ENCODE measurements around the gene KCNK1. TPM values are rescaled to one million over a fixed set of nuclear protein-coding genes. Genes with fewer than 3 reads are reported as not detected.

Gene KCNK1
- total RNA-seq, 2 experiments from 2014 or later: not detected

- Mint-ChIP-seq H3K4me1 (ENCODE audit: low read depth) (no peaks in the 10 kb centered on the region), H3K36me3 (ENCODE audit: low read depth) (no peaks in the 10 kb centered on the region), H3K27me3 (peaks cover 8% of the 10 kb centered on the region), H3K4me3 (no peak overlapping the region), H3K27ac (no peak overlapping the region), H3K9me3 (no peaks in the 10 kb centered on the region)
- TF ChIP-seq, protein P1, sequence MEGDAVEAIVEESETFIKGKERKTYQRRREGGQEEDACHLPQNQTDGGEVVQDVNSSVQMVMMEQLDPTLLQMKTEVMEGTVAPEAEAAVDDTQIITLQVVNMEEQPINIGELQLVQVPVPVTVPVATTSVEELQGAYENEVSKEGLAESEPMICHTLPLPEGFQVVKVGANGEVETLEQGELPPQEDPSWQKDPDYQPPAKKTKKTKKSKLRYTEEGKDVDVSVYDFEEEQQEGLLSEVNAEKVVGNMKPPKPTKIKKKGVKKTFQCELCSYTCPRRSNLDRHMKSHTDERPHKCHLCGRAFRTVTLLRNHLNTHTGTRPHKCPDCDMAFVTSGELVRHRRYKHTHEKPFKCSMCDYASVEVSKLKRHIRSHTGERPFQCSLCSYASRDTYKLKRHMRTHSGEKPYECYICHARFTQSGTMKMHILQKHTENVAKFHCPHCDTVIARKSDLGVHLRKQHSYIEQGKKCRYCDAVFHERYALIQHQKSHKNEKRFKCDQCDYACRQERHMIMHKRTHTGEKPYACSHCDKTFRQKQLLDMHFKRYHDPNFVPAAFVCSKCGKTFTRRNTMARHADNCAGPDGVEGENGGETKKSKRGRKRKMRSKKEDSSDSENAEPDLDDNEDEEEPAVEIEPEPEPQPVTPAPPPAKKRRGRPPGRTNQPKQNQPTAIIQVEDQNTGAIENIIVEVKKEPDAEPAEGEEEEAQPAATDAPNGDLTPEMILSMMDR (IDR thresholded peaks at IDR 0.05): no peak
- ChIA-PET CTCF (no interaction called here), POLR2A (no interaction called here)
- intact Hi-C loops (cut with micrococcal nuclease): no loop called here
- no peak for ATAC-seq
- no peak for DNase-seq
Observed at GRCh38 chr1:233657466-233657865, 43.6 kb downstream of the KCNK1 start.

- ATAC-seq: no peak
- no peaks in the 10 kb centered on the region for H3K36me3 Mint-ChIP-seq (ENCODE audit: low read depth)
- intact Hi-C loops (cut with micrococcal nuclease): no loop called here
- H3K4me1 Mint-ChIP-seq (ENCODE audit: low read depth): no peaks in the 10 kb centered on the region
- TF ChIP-seq, protein P1 (IDR thresholded peaks at IDR 0.05): no peak
- no peak overlapping the region for H3K27ac Mint-ChIP-seq
- ChIA-PET CTCF (interaction anchor here (1.1 kb wide), 1 partner anchor 219 kb away, joined by 4 read pairs; no protein-coding TSS in a partner anchor), POLR2A (interaction anchor here (0.6 kb wide), 1 partner anchor 922 kb away, joined by 3 read pairs; no protein-coding TSS in a partner anchor)
- H3K27me3 Mint-ChIP-seq: peaks cover 4% of the 10 kb centered on the region
- DNase-seq: no peak
- H3K4me3 Mint-ChIP-seq: no peak overlapping the region
- H3K9me3 Mint-ChIP-seq: no peaks in the 10 kb centered on the region
Observed at GRCh38 chr1:233659495-233659894, 45.6 kb downstream of the KCNK1 start.

GRCh38 chr1:233661376-233662159 is 47.7 kb downstream of the KCNK1 start:
- ChIA-PET CTCF (no interaction called here), POLR2A (no interaction called here)
- Mint-ChIP-seq H3K4me3 (no peak overlapping the region), H3K9me3 (no peaks in the 10 kb centered on the region), H3K36me3 (ENCODE audit: low read depth) (no peaks in the 10 kb centered on the region), H3K4me1 (ENCODE audit: low read depth) (no peaks in the 10 kb centered on the region), H3K27ac (no peak overlapping the region), H3K27me3 (peaks cover 5% of the 10 kb centered on the region)
- intact Hi-C loops (cut with micrococcal nuclease): no loop called here
- DNase-seq (no peak), ATAC-seq (no peak)
- TF ChIP-seq, protein P1 (IDR thresholded peaks at IDR 0.05): no peak

GRCh38 chr1:233662575-233663304 is 48.8 kb downstream of the KCNK1 start:
- H3K9me3 Mint-ChIP-seq: no peaks in the 10 kb centered on the region
- ChIA-PET POLR2A (no interaction called here), CTCF (no interaction called here)
- H3K36me3 Mint-ChIP-seq (ENCODE audit: low read depth): no peaks in the 10 kb centered on the region
- TF ChIP-seq, protein P1 (IDR thresholded peaks at IDR 0.05): no peak
- H3K27ac Mint-ChIP-seq: no peak overlapping the region
- no peak for DNase-seq
- ATAC-seq: no peak
- H3K27me3 Mint-ChIP-seq: peaks cover 5% of the 10 kb centered on the region
- intact Hi-C loops (cut with micrococcal nuclease): no loop called here
- no peak overlapping the region for H3K4me3 Mint-ChIP-seq
- no peaks in the 10 kb centered on the region for H3K4me1 Mint-ChIP-seq (ENCODE audit: low read depth)

- intact Hi-C loops (cut with micrococcal nuclease): no loop called here
- H3K4me3 Mint-ChIP-seq: no peak overlapping the region
- H3K9me3 Mint-ChIP-seq: no peaks in the 10 kb centered on the region
- CTCF ChIA-PET: no interaction called here
- no peak for DNase-seq
- no peaks in the 10 kb centered on the region for H3K36me3 Mint-ChIP-seq (ENCODE audit: low read depth)
- ATAC-seq: no peak
- no peak overlapping the region for H3K27ac Mint-ChIP-seq
- no peaks in the 10 kb centered on the region for H3K4me1 Mint-ChIP-seq (ENCODE audit: low read depth)
- POLR2A ChIA-PET: no interaction called here
- TF ChIP-seq, protein P1 (IDR thresholded peaks at IDR 0.05): no peak
- peaks cover 4% of the 10 kb centered on the region for H3K27me3 Mint-ChIP-seq
Observed at GRCh38 chr1:233664253-233664652, 50.3 kb downstream of the KCNK1 start.

All from activated CD8-positive, alpha-beta T cell treated with anti-CD3 and anti-CD28 coated beads for 36 hours (primary cell).